ENCODE data around the gene TBX3. TPM values are rescaled to one million over a fixed set of nuclear protein-coding genes. Genes with fewer than 3 reads are reported as not detected.
A peak's percentile ranks its signal among the peaks of the same experiment; 100 is the strongest.

The TBX3 gene
- total and polyA plus RNA-seq, 2 experiments from 2014 or later, result 63.7 to 87.5 TPM

GRCh38 chr12:114691763-114692185 is 7.8 kb upstream of the TBX3 start:
- Histone ChIP-seq H3K36me3 (no peaks in the 10 kb centered on the region), H3K27ac (no peak overlapping the region), H3K4me3 (peak overlapping the region; percentile 28), H3K9me3 (ENCODE audit: low read depth) (no peaks in the 10 kb centered on the region), H3K27me3 (peaks cover 100% of the 10 kb centered on the region), H3K4me1 (ENCODE audit: low read depth) (peaks cover 10% of the 10 kb centered on the region)
- no peak for DNase-seq (ENCODE audit: low read depth in 1 of 2, low spot score in 1 of 2)
- TF ChIP-seq CTCF (IDR thresholded peaks at IDR 0.05; ENCODE audit: low read depth, low read length), result no peak

- no peaks in the 10 kb centered on the region for H3K9me3 ChIP-seq (ENCODE audit: low read depth)
- no peak for TF ChIP-seq CTCF (IDR thresholded peaks at IDR 0.05; ENCODE audit: low read depth, low read length)
- no peak for DNase-seq (ENCODE audit: low read depth in 1 of 2, low spot score in 1 of 2)
- peaks cover 100% of the 10 kb centered on the region for H3K27me3 ChIP-seq
- no peak overlapping the region for H3K27ac ChIP-seq
- peaks cover 16% of the 10 kb centered on the region for H3K4me1 ChIP-seq (ENCODE audit: low read depth)
- H3K36me3 ChIP-seq, result no peaks in the 10 kb centered on the region
- no peak overlapping the region for H3K4me3 ChIP-seq
Observed at GRCh38 chr12:114691196-114691595, 7.2 kb upstream of the TBX3 start.

- no peak for TF ChIP-seq CTCF (IDR thresholded peaks at IDR 0.05; ENCODE audit: low read depth, low read length)
- no peaks in the 10 kb centered on the region for H3K36me3 ChIP-seq
- no peak overlapping the region for H3K4me3 ChIP-seq
- peaks cover 23% of the 10 kb centered on the region for H3K4me1 ChIP-seq (ENCODE audit: low read depth)
- no peaks in the 10 kb centered on the region for H3K9me3 ChIP-seq (ENCODE audit: low read depth)
- H3K27ac ChIP-seq, result no peak overlapping the region
- DNase-seq (ENCODE audit: low read depth in 1 of 2, low spot score in 1 of 2), result no peak
- H3K27me3 ChIP-seq, result peaks cover 99% of the 10 kb centered on the region
Observed at GRCh38 chr12:114690267-114691135, 6.5 kb upstream of the TBX3 start.

- TF ChIP-seq CTCF (IDR thresholded peaks at IDR 0.05; ENCODE audit: low read depth, low read length), result no peak
- no peak overlapping the region for H3K27ac ChIP-seq
- H3K9me3 ChIP-seq (ENCODE audit: low read depth), result no peaks in the 10 kb centered on the region
- H3K36me3 ChIP-seq, result no peaks in the 10 kb centered on the region
- H3K27me3 ChIP-seq, result peaks cover 88% of the 10 kb centered on the region
- no peak for DNase-seq (ENCODE audit: low read depth in 1 of 2, low spot score in 1 of 2)
- H3K4me1 ChIP-seq (ENCODE audit: low read depth), result peaks cover 30% of the 10 kb centered on the region
- no peak overlapping the region for H3K4me3 ChIP-seq
Observed at GRCh38 chr12:114689075-114689994, 5.4 kb upstream of the TBX3 start.

- H3K27me3 ChIP-seq, result peaks cover 78% of the 10 kb centered on the region
- H3K27ac ChIP-seq, result no peak overlapping the region
- no peaks in the 10 kb centered on the region for H3K36me3 ChIP-seq
- DNase-seq (ENCODE audit: low read depth in 1 of 2, low spot score in 1 of 2), result no peak
- H3K9me3 ChIP-seq (ENCODE audit: low read depth), result no peaks in the 10 kb centered on the region
- no peak for TF ChIP-seq CTCF (IDR thresholded peaks at IDR 0.05; ENCODE audit: low read depth, low read length)
- peaks cover 30% of the 10 kb centered on the region for H3K4me1 ChIP-seq (ENCODE audit: low read depth)
- no peak overlapping the region for H3K4me3 ChIP-seq
Observed at GRCh38 chr12:114688256-114688845, 4.4 kb upstream of the TBX3 start.
